ENCODE results near the gene MYH9. TPM values are rescaled to one million over a fixed set of nuclear protein-coding genes. Genes with fewer than 3 reads are reported as not detected.

The MYH9 gene
- polyA plus RNA-seq, 1 donor from 2014 or later: 7.1 TPM

GRCh38 chr22:36282328-36282831 is 105.4 kb downstream of the MYH9 start (continued):
- no peak for TF ChIP-seq SMC3 (conservative IDR thresholded peaks at IDR 0.05; ENCODE audit: poor library complexity)

DNA sequence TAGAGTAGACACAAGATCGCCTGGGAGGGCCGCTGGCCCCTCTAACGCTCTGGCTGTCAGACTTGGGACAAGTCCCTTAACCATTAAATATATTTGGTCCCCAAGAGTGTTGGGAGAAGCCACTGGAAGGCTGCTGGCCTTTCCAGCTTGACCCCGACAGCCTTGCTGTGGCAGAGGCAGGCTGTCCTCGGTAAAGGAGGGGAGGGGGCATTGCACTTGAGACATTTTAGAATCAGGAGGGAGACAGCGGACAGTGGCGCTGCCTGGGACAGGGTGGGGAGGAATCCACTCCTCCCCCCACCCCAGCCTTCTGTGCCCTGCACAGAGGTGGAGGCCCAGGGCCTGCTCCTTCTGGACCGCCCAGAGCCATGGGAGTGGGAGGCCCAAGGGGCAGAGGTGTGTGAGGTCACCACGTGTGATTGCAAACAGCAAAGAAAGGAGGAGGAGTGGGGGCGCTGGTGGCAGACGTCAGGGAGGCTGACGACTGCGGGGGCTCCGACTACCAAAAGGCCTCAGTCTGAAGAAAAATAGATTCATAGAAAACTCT is 105.9 kb downstream of the MYH9 start:
- TF ChIP-seq EP300 (conservative IDR thresholded peaks at IDR 0.05; ENCODE audit: poor library complexity, severe bottlenecking): no peak
- no peak for TF ChIP-seq POLR2AphosphoS5 (IDR thresholded peaks at IDR 0.05)
- TF ChIP-seq, protein P1, sequence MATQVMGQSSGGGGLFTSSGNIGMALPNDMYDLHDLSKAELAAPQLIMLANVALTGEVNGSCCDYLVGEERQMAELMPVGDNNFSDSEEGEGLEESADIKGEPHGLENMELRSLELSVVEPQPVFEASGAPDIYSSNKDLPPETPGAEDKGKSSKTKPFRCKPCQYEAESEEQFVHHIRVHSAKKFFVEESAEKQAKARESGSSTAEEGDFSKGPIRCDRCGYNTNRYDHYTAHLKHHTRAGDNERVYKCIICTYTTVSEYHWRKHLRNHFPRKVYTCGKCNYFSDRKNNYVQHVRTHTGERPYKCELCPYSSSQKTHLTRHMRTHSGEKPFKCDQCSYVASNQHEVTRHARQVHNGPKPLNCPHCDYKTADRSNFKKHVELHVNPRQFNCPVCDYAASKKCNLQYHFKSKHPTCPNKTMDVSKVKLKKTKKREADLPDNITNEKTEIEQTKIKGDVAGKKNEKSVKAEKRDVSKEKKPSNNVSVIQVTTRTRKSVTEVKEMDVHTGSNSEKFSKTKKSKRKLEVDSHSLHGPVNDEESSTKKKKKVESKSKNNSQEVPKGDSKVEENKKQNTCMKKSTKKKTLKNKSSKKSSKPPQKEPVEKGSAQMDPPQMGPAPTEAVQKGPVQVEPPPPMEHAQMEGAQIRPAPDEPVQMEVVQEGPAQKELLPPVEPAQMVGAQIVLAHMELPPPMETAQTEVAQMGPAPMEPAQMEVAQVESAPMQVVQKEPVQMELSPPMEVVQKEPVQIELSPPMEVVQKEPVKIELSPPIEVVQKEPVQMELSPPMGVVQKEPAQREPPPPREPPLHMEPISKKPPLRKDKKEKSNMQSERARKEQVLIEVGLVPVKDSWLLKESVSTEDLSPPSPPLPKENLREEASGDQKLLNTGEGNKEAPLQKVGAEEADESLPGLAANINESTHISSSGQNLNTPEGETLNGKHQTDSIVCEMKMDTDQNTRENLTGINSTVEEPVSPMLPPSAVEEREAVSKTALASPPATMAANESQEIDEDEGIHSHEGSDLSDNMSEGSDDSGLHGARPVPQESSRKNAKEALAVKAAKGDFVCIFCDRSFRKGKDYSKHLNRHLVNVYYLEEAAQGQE (IDR thresholded peaks at IDR 0.05; ENCODE audit: borderline replicate concordance): no peak
- Histone ChIP-seq H3F3A (ENCODE audit: insufficient read depth, low read length, poor library complexity, severe bottlenecking) (no peaks in the 10 kb centered on the region), H3K9ac (ENCODE audit: low read length) (no peak overlapping the region), H3K27me3 (ENCODE audit: insufficient read depth, low read depth, low read length) (no peaks in the 10 kb centered on the region), H2AFZ (ENCODE audit: low read depth, low read length) (no peak overlapping the region), H3K27ac (ENCODE audit: low read length) (no peak overlapping the region), H3K36me3 (ENCODE audit: insufficient read depth, low read length) (no peaks in the 10 kb centered on the region), H3K79me2 (replicated peaks; ENCODE audit: insufficient read depth, low read length) (no peaks in the 10 kb centered on the region), H3K9me3 (ENCODE audit: low read length) (no peaks in the 10 kb centered on the region), H3K9me2 (ENCODE audit: insufficient read depth, low read length) (no peaks in the 10 kb centered on the region), H4K20me1 (ENCODE audit: insufficient read depth) (no peaks in the 10 kb centered on the region), H3K4me3 (ENCODE audit: low read length) (no peak overlapping the region), H3K4me2 (ENCODE audit: low read length) (no peak overlapping the region)

GRCh38 chr22:36280379-36280778 is 107.4 kb downstream of the MYH9 start:
- H3K27ac ChIP-seq (ENCODE audit: low read length): no peak overlapping the region
- no peak overlapping the region for H2AFZ ChIP-seq (ENCODE audit: low read depth, low read length)
- no peaks in the 10 kb centered on the region for H3K79me2 ChIP-seq (replicated peaks; ENCODE audit: insufficient read depth, low read length)
- TF ChIP-seq SMC3 (conservative IDR thresholded peaks at IDR 0.05; ENCODE audit: poor library complexity) (no peak), MXI1 (conservative IDR thresholded peaks at IDR 0.05; ENCODE audit: poor library complexity, severe bottlenecking) (no peak), RAD21 (conservative IDR thresholded peaks at IDR 0.05) (no peak), EZH2 (IDR thresholded peaks at IDR 0.05; ENCODE audit: borderline replicate concordance, insufficient read depth, low read length, poor library complexity, severe bottlenecking) (no peak), EP300 (conservative IDR thresholded peaks at IDR 0.05; ENCODE audit: poor library complexity, severe bottlenecking) (no peak), TAF1 (IDR thresholded peaks at IDR 0.05; ENCODE audit: low read depth) (no peak), POLR2AphosphoS5 (IDR thresholded peaks at IDR 0.05) (no peak)
- TF ChIP-seq, protein P1 (IDR thresholded peaks at IDR 0.05; ENCODE audit: borderline replicate concordance): no peak
- TF ChIP-seq, protein P2, sequence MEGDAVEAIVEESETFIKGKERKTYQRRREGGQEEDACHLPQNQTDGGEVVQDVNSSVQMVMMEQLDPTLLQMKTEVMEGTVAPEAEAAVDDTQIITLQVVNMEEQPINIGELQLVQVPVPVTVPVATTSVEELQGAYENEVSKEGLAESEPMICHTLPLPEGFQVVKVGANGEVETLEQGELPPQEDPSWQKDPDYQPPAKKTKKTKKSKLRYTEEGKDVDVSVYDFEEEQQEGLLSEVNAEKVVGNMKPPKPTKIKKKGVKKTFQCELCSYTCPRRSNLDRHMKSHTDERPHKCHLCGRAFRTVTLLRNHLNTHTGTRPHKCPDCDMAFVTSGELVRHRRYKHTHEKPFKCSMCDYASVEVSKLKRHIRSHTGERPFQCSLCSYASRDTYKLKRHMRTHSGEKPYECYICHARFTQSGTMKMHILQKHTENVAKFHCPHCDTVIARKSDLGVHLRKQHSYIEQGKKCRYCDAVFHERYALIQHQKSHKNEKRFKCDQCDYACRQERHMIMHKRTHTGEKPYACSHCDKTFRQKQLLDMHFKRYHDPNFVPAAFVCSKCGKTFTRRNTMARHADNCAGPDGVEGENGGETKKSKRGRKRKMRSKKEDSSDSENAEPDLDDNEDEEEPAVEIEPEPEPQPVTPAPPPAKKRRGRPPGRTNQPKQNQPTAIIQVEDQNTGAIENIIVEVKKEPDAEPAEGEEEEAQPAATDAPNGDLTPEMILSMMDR (IDR thresholded peaks at IDR 0.05; ENCODE audit: poor library complexity, severe bottlenecking): no peak
- no peak overlapping the region for H3K4me2 ChIP-seq (ENCODE audit: low read length)
- no peaks in the 10 kb centered on the region for H4K20me1 ChIP-seq (ENCODE audit: insufficient read depth)
- no peaks in the 10 kb centered on the region for H3K9me2 ChIP-seq (ENCODE audit: insufficient read depth, low read length)
- no peak overlapping the region for H3K9ac ChIP-seq (ENCODE audit: low read length)
- no peak overlapping the region for H3K4me3 ChIP-seq (ENCODE audit: low read length)
- H3K36me3 ChIP-seq (ENCODE audit: insufficient read depth, low read length): no peaks in the 10 kb centered on the region
- H3F3A ChIP-seq (ENCODE audit: insufficient read depth, low read length, poor library complexity, severe bottlenecking): no peaks in the 10 kb centered on the region
- no peaks in the 10 kb centered on the region for H3K27me3 ChIP-seq (ENCODE audit: insufficient read depth, low read depth, low read length)
- H3K9me3 ChIP-seq (ENCODE audit: low read length): no peaks in the 10 kb centered on the region
